Cardiac septum (tissue), 1 donor: ENCODE measurements around the gene OBP2A. TPM values are rescaled to one million over a fixed set of nuclear protein-coding genes. Genes with fewer than 3 reads are reported as not detected.

Source experiments
- DNase-seq: peaks from one replicate; pipeline ENCODE4 v3.0.0-alpha.2; 2020; ENCODE audit warnings: low spot score
- intact Hi-C: fragments of 100-400 bp; cut with DNase I; formaldehyde crosslinking; loops from one replicate; pipeline ENCODE4 v1.14.0; 2022
- total RNA-seq: library from RNA; stranded (reverse); fragmentation: NEBNext Ultra II Directional; extraction: Animal tissue kit (Norgen Biotek cat#: 25700); gene quantifications from one replicate; pipeline ENCODE4 v1.2.1, GENCODE V29; 2021
- donor health status: DM: no; HTN: no; CAD: no.

The OBP2A gene
- total RNA-seq, 1 donor from 2014 or later = not detected

- intact Hi-C loops = no loop called here
- no peak for DNase-seq
Measured at GRCh38 chr9:135567311-135567710, 21.4 kb downstream of the OBP2A start.

DNA sequence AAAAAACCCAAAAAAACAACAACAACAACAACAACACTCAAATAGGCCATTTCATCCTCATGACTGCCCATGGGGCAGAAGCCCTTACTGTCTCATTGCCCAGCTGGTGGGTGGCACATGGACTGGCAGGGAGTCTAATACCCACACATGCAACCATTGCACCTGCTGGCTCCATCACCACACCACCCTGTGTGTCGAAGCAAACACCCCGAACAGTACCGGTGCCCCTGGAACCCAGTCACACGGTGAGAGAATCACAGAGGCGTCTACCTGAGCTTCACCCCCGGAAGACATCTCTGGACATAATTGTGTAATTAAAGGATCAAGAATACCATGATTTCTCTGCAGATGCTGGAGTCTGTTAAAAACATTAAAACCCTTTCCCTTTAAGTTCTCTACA is 22.1 kb downstream of the OBP2A start:
- intact Hi-C loops = no loop called here
- no peak for DNase-seq

DNA sequence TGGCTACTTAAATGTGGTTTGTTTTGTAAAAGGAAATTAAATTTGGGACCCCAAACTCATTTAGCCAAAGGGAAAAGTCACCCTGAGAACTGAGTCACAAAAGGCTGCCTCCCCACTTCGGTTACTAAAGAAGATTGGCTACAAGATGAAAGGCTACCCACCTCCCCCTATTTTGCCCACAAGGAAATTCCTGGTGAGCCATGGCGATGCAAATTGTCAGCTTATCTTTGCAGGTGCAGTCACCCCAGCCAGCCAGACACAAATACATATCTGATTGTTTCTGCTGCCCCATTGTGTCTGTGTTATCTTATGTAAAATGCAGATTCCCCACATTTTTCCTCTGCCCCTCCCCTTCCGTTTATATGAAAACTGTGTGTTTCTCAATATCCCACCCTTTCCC is 24.5 kb downstream of the OBP2A start:
- no peak for DNase-seq
- intact Hi-C loops = no loop called here

GRCh38 chr9:135572233-135572632 is 26.3 kb downstream of the OBP2A start:
- intact Hi-C loops = no loop called here

GRCh38 chr9:135573124-135573523 is 27.2 kb downstream of the OBP2A start:
- DNase-seq = no peak

More at GRCh38 chr9:135572233-135572632, 26.3 kb downstream of the OBP2A start:
- no peak for DNase-seq

GRCh38 chr9:135574331-135574730 is 28.4 kb downstream of the OBP2A start:
- no peak for DNase-seq
- intact Hi-C loops = no loop called here

More at GRCh38 chr9:135573124-135573523, 27.2 kb downstream of the OBP2A start:
- intact Hi-C loops = no loop called here

- no peak for DNase-seq
- intact Hi-C loops = no loop called here
Measured at GRCh38 chr9:135574943-135575342, 29.0 kb downstream of the OBP2A start.

DNA sequence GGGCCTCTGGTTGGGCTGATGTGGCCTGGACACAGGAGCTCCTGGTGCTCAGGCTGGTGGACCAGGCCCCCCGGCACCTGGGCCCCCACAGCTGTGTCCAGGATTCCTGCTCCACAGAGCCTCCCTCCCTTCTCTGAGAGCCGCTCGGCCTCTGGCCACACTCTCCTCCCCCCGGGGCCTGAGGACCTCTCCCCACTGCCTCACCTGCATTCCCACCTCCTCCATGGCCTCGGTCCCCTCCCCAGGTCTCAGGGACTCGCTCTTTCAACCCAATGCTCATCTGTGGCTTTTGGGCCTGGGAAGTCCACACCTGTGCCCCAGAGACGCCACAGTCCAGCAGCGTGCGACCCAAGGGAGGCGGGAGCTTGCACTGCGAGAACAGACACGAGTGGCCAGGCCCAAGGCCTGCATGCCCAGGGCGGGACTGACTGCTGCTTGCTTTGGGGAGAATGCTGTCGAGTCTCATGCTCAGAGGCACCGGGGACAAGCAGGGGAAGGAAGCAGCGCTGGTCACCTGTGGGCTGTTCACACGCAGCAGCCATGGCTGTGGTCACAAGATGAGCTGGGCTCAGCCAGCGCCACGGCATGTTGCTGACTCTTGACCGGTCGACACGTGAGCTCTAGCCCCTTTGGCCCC is 30.2 kb downstream of the OBP2A start:
- no peak for DNase-seq
- intact Hi-C loops = no loop called here

DNA sequence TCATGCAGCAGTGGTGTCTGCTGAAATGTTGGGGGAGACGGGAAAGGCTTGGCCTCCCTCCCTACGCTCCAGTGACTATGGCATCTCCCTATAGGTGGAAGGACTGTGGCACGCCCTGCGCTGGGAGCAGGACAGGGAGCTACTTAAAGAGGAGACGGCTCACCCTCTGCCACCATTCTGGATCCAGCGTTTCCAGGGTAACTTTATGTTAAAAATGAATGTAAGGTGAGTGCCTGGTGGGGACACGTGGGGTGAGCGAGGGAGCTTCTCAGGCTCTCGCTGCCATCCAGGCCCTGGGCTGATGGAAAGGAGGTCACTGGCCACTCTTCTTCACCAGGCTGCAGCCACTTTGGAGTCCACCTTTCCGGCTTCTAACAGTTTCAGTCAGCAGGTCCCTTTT is 31.3 kb downstream of the OBP2A start:
- intact Hi-C loops = no loop called here
- no peak for DNase-seq

- intact Hi-C loops = no loop called here
- no peak for DNase-seq
Measured at GRCh38 chr9:135579356-135579755, 33.4 kb downstream of the OBP2A start.

- intact Hi-C loops = no loop called here
- DNase-seq = no peak
Measured at GRCh38 chr9:135579889-135580660, 34.1 kb downstream of the OBP2A start.

- no peak for DNase-seq
Measured at GRCh38 chr9:135580664-135581380, 34.9 kb downstream of the OBP2A start.

GRCh38 chr9:135581636-135582426 is 35.9 kb downstream of the OBP2A start:
- intact Hi-C loops = no loop called here
- DNase-seq = no peak

More at GRCh38 chr9:135580664-135581380, 34.9 kb downstream of the OBP2A start:
- intact Hi-C loops = no loop called here

- intact Hi-C loops = no loop called here
- peak; percentile 50 for DNase-seq
Measured at GRCh38 chr9:135582541-135582940, 36.6 kb downstream of the OBP2A start.

DNA sequence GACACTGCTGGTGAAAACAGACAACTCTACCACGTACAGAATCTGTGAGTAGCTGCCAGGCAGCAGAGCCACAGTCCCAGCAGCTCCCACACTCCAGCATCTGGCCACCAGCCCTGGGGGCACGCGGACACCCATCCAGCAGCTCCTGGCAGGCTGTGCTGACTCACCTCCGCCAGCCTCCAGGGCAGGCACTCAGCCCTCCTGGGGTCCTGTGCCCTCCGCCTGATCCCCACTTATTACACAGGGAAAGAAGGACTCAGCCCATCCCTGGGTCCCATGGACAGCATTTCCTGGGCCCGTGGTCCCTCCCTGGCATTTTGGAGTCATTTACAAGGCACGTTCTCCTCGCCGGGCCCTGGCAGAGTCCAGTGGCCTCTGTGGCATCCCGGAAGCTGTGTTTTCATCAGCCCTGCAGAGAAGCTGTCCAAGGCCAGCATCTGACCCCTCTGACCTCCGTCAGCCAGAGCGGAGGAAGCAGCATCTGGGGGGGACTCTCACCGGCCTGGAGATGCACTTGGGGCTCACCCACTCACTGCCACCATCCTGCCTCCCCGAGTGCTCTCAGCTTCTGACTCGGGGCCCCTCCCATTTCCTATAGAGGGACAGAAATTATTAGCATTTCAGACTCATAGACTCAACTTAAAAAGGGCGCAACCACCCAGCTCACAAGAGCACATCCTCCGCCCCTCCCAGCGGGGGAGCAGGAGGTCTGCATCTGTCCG is 37.2 kb downstream of the OBP2A start:
- DNase-seq = no peak
- intact Hi-C loops = no loop called here

GRCh38 chr9:135583688-135584011 is 37.7 kb downstream of the OBP2A start:
- intact Hi-C loops = no loop called here
- peak; percentile 54 for DNase-seq

- intact Hi-C loops = no loop called here
- DNase-seq = no peak
Measured at GRCh38 chr9:135584371-135584770, 38.4 kb downstream of the OBP2A start.

DNA sequence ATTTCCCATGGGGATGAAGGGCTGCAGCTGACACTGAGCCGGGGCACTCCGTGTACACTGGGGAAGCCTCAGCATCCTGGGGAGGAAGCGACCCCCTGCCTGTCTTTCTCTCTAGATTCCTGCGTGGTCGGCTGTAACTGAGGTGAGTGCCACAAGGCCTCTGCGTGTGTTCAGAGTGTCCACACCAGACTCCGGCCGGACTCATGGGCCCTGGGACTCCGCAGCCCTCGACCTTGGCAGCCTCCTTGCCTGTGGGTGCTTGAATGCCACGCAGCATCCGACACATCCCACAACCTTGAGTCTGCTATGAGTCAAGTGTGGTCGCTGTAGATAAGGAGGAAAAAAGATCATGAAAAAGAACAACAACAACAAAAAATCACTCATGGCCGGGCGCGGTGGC is 39.0 kb downstream of the OBP2A start:
- intact Hi-C loops = no loop called here

GRCh38 chr9:135586601-135587109 is 40.7 kb downstream of the OBP2A start:
- DNase-seq = peak; percentile 47
- intact Hi-C loops = no loop called here

More for the DNA sequence above, 39.0 kb downstream of the OBP2A start:
- DNase-seq = peak; percentile 55
